Keratinocyte (primary cell): ENCODE results near the gene SLC25A23. TPM values are rescaled to one million over a fixed set of nuclear protein-coding genes. Genes with fewer than 3 reads are reported as not detected.

Source experiments
- DNase-seq: peaks from one replicate; pipeline ENCODE4 v3.0.0-alpha.2; 2011; ENCODE audit warnings: low read depth, missing footprints, low spot score
- FAIRE-seq: peaks from 2 replicates; lab custom pipeline; 2011; peaks lifted over from hg19 to GRCh38; lab: Jason Lieb, UNC
- H2AFZ ChIP-seq: 2 replicates; pipeline ENCODE4 v1.6.0; 2012; ENCODE audit warnings: low read length, control low read depth, inconsistent platforms; ENCODE audit not compliant: control insufficient read depth
- H3K27ac ChIP-seq: 2 replicates; pipeline ENCODE4 v1.5.1; 2011; ENCODE audit warnings: low read length; ENCODE audit not compliant: control insufficient read depth, insufficient read depth
- H3K27me3 ChIP-seq: 3 replicates; pipeline ENCODE4 v1.6.0; 2011; ENCODE audit warnings: low read length; ENCODE audit not compliant: control insufficient read depth, insufficient read depth; ENCODE audit errors: extremely low read depth
- H3K36me3 ChIP-seq, 2 experiments: 2 replicates in 1 of 2; 3 replicates in 1 of 2; pipeline ENCODE4 v1.5.1; 2011; ENCODE audit warnings: low read length in 2 of 2, mild to moderate bottlenecking in 1 of 2; ENCODE audit not compliant: control insufficient read depth in 2 of 2, insufficient read depth in 2 of 2; ENCODE audit errors: extremely low read depth in 1 of 2
- H3K4me1 ChIP-seq: 3 replicates; pipeline ENCODE4 v1.5.1; 2011; ENCODE audit warnings: low read length; ENCODE audit not compliant: control insufficient read depth, insufficient read depth; ENCODE audit errors: extremely low read depth
- H3K4me2 ChIP-seq: 3 replicates; pipeline ENCODE4 v1.6.0; 2011; ENCODE audit warnings: low read depth, low read length; ENCODE audit not compliant: control insufficient read depth, insufficient read depth; ENCODE audit errors: extremely low read depth
- H3K4me3 ChIP-seq, 3 experiments: fragments of 200-600 bp in 1 of 3; sonication (generic) in 1 of 3; 2 replicates in 2 of 3; 3 replicates in 1 of 3; pipeline ENCODE4 v1.5.1; 2011 to 2016; ENCODE audit warnings: low read length in 3 of 3, mild to moderate bottlenecking in 3 of 3, control low read depth in 2 of 3, inconsistent platforms in 1 of 3, low read depth in 1 of 3, mixed read lengths in 1 of 3, mixed run types in 1 of 3, moderate library complexity in 1 of 3; ENCODE audit not compliant: control insufficient read depth in 2 of 3, insufficient read depth in 2 of 3; ENCODE audit errors: extremely low read depth in 1 of 3
- H3K79me2 ChIP-seq: 2 replicates; pipeline ENCODE4 v1.6.0; 2012; ENCODE audit warnings: low read length; ENCODE audit not compliant: control insufficient read depth, insufficient read depth
- H3K9ac ChIP-seq: 3 replicates; pipeline ENCODE4 v1.6.0; 2011; ENCODE audit warnings: low read length; ENCODE audit not compliant: control insufficient read depth, insufficient read depth; ENCODE audit errors: extremely low read depth
- H3K9me1 ChIP-seq: 3 replicates; pipeline ENCODE4 v1.6.0; 2011; ENCODE audit warnings: low read length; ENCODE audit not compliant: control insufficient read depth, insufficient read depth; ENCODE audit errors: extremely low read depth
- H3K9me3 ChIP-seq: 2 replicates; pipeline ENCODE4 v1.5.1; 2012; ENCODE audit warnings: low read depth, low read length; ENCODE audit not compliant: control insufficient read depth
- H4K20me1 ChIP-seq: 3 replicates; pipeline ENCODE4 v1.6.0; 2011; ENCODE audit warnings: low read length; ENCODE audit not compliant: control insufficient read depth, insufficient read depth; ENCODE audit errors: extremely low read depth
- EZH2 ChIP-seq: IDR thresholded peaks from one replicate; pipeline ENCODE4 v1.6.1; 2012; ENCODE audit warnings: inconsistent platforms, mild to moderate bottlenecking, low read length, moderate library complexity
- dilution Hi-C: fragments of 300-500 bp; cut with MboI; formaldehyde crosslinking; loops from one replicate; pipeline ENCODE4 v1.7.0; 2020; ENCODE audit warnings: low sequenced_read_pairs; ENCODE audit not compliant: extremely low pct_ligation_motif_present
- polyA plus RNA-seq, 5 experiments: library from polyadenylated mRNA; depleted of rRNA in 3 of 5; stranded (reverse) in 3 of 5; stranded (forward) in 1 of 5; unstranded in 1 of 5; fragments of >200 nt; gene quantifications; 1 replicate in 1 of 5; 2 replicates in 3 of 5; 3 replicates in 1 of 5; pipeline versions ENCODE4 v1.2.1 to v1.2.3, GENCODE V29; 2011 to 2012; ENCODE audit warnings: missing spikeins in 2 of 5, low read depth in 1 of 5, low replicate concordance in 1 of 5
- TF ChIP-seq, protein P1 (sequence below), 3 experiments: IDR thresholded peaks in 1 of 3; conservative IDR thresholded peaks in 1 of 3; optimal IDR thresholded peaks in 1 of 3; 2 replicates in 2 of 3; 3 replicates in 1 of 3; pipeline versions ENCODE3 to v1.5.1; 2011; ENCODE audit warnings: low read length in 3 of 3, mild to moderate bottlenecking in 3 of 3, moderate library complexity in 2 of 3, control low read depth in 1 of 3, inconsistent platforms in 1 of 3; ENCODE audit not compliant: insufficient read depth in 2 of 3; ENCODE audit errors: extremely low read depth in 1 of 3

SLC25A23 gene
- polyA plus RNA-seq, 1 donor (not counting 4 experiments of a cell fraction or from before 2014, with no cell fraction given): 6.4 TPM

DNA sequence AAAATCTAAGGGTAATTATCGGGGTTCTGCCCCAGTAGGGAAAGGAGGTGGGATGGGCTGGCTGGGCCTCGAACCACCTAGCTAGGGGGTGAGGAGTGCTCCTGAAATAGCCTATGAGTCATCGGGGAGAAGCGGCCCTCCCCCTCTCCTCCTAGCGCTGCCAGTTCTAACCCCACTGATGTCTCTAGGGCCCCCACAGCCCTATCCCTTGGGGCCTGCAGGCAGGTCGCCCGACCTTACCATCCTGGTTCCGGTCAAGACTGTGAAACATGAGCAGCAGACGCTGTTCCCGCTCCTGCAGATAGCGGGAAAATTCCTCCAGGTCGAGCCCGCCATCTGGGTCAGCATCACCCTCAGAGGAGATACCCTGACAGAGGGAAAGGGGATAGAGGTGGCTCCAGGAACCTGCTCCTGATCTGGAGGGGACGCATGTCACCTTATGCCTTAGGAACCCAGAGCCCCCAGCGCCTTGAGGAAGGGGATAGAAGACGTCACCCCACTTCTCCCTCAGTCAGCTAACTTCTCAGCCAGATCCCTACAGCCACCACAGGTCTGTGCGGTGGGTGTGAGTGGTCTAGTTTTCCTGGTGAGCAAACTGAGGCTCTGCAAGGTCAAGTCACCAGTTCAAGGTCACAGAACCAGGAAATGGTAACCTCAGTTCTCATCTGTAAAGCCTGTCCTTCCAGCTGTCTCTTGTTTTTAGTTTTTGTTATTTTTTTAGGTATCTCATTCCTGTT lies 1.5 kb downstream of the SLC25A23 start:
- TF ChIP-seq, protein P1, sequence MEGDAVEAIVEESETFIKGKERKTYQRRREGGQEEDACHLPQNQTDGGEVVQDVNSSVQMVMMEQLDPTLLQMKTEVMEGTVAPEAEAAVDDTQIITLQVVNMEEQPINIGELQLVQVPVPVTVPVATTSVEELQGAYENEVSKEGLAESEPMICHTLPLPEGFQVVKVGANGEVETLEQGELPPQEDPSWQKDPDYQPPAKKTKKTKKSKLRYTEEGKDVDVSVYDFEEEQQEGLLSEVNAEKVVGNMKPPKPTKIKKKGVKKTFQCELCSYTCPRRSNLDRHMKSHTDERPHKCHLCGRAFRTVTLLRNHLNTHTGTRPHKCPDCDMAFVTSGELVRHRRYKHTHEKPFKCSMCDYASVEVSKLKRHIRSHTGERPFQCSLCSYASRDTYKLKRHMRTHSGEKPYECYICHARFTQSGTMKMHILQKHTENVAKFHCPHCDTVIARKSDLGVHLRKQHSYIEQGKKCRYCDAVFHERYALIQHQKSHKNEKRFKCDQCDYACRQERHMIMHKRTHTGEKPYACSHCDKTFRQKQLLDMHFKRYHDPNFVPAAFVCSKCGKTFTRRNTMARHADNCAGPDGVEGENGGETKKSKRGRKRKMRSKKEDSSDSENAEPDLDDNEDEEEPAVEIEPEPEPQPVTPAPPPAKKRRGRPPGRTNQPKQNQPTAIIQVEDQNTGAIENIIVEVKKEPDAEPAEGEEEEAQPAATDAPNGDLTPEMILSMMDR (optimal IDR thresholded peaks at IDR 0.05 in 1 of 3, IDR thresholded peaks at IDR 0.05 in 1 of 3, conservative IDR thresholded peaks at IDR 0.05 in 1 of 3; ENCODE audit: extremely low read depth in 1 of 3, insufficient read depth in 2 of 3, low read length in 3 of 3): no peak
- no peak for TF ChIP-seq EZH2
- H3K79me2 ChIP-seq: no peaks in the 10 kb centered on the region
- H3K27ac ChIP-seq: no peak overlapping the region
- no peak overlapping the region for H3K9ac ChIP-seq
- dilution Hi-C loops: no loop called here
- no peaks in the 10 kb centered on the region for H3K27me3 ChIP-seq
- H3K9me3 ChIP-seq: peaks cover 6% of the 10 kb centered on the region
- DNase-seq (no peak), FAIRE-seq (no peak)
- no peak overlapping the region for H3K4me2 ChIP-seq
- H3K36me3 ChIP-seq: peaks cover 6 to 8% of the 10 kb centered on the region in 2 experiments
- no peak overlapping the region for H2AFZ ChIP-seq
- H3K4me3 ChIP-seq: no peak overlapping the region
- H3K9me1 ChIP-seq: no peaks in the 10 kb centered on the region
- peaks cover 10% of the 10 kb centered on the region for H3K4me1 ChIP-seq
- no peaks in the 10 kb centered on the region for H4K20me1 ChIP-seq

DNA sequence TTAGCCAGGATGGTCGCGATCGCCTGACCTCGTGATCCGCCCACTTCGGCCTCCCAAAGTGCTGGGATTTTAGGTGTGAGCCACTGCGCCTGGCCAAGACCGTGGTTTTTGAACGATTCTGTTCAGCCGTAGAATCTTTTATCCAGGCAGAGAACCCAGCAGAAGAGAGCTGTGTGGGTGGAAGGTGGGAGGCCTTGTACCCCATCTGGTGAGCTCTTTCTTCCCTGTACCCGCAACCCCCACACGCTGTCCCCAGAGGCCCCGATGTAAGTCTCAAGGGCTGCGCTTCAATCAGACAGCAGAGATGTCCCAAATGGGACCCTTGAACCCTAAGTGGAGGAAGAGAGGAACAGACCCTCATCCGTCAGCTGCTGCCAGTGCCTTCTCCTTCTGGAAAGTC lies 3.7 kb downstream of the SLC25A23 start:
- Histone ChIP-seq H3K9ac (no peak overlapping the region), H3K4me3 (no peak overlapping the region), H3K36me3 (peaks cover 6 to 11% of the 10 kb centered on the region in 2 experiments), H4K20me1 (no peaks in the 10 kb centered on the region), H2AFZ (no peak overlapping the region), H3K4me2 (no peak overlapping the region), H3K27ac (no peak overlapping the region), H3K27me3 (no peaks in the 10 kb centered on the region), H3K4me1 (peaks cover 6% of the 10 kb centered on the region), H3K9me3 (peaks cover 6% of the 10 kb centered on the region), H3K79me2 (no peaks in the 10 kb centered on the region), H3K9me1 (no peaks in the 10 kb centered on the region)
- no peak for FAIRE-seq
- no peak for DNase-seq
- dilution Hi-C loops: no loop called here
- TF ChIP-seq, protein P1 (optimal IDR thresholded peaks at IDR 0.05 in 1 of 3, IDR thresholded peaks at IDR 0.05 in 1 of 3, conservative IDR thresholded peaks at IDR 0.05 in 1 of 3; ENCODE audit: extremely low read depth in 1 of 3, insufficient read depth in 2 of 3, low read length in 3 of 3): no peak
- no peak for TF ChIP-seq EZH2
